HG02981 (cell line): ENCODE results near the gene TIGD3.
"Not testable (repeated sequence)": the region's sequence is repeated elsewhere in the genome, so short reads cannot be mapped to it uniquely, and the experiment has no call there.

Experiments used
- ATAC-seq: cut with Tn5 transposase; IDR thresholded peaks from one replicate; pipeline ENCODE4 v1.9.1; 2021; ENCODE audit warnings: mild to moderate bottlenecking, moderate library complexity; ENCODE audit not compliant: unreplicated experiment

The TIGD3 gene

DNA sequence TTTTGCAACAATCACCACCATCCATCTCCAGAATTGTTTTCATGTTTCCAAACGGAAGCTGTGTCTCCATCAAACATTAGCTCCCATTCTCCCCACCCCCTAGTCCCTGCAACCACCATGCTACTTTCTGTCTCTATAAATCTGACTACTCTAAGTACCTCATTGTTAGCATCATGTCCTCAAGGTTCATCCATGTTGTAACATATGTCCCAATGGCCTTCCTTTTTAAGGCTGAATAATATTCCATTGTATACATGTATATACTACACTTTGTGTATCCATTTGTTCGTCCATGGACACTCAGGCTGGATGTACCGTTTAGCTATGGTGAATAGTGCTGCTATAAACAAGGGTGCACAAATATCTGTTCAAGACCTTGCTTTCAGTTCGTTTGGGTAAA is 29.1 kb upstream of the TIGD3 start:
- ATAC-seq = no peak

DNA sequence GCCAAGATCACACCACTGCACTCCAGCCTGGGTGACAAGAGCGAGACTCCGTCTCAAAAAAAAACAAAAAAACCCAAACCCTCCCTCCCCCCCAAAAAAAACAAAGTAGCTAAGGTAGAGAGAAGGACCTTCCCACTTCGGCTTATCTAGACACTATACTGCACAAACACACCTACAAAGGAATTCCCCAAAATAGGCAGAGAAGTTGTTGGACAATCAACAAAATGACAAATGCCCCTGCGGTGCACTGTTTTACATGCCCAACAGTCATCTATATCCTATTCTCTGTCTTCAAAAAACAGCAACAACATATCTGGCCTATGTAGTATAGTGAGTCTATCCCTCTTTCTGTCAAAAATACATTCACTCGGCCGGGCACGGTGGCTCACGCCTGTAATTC is 27.5 kb upstream of the TIGD3 start:
- no peak for ATAC-seq

DNA sequence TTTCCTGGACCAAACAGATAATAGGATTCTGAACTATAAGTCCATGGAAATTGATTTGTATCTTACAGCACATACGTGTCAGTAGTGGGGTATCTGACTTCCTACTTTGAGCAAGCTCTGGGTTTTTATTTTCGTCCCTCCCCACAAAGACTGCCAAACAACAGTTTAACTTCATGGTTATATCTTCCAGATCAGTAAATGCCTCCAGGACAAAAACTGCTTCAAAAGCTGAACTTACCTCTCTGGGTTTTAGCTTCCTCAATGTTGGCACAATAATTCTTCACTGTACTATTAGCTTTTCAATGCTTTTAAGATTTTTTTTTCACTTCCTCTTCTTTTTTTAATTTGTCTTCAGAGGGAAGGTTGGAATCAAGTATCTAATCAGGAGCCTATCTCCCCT is 25.1 kb upstream of the TIGD3 start:
- no peak for ATAC-seq

DNA sequence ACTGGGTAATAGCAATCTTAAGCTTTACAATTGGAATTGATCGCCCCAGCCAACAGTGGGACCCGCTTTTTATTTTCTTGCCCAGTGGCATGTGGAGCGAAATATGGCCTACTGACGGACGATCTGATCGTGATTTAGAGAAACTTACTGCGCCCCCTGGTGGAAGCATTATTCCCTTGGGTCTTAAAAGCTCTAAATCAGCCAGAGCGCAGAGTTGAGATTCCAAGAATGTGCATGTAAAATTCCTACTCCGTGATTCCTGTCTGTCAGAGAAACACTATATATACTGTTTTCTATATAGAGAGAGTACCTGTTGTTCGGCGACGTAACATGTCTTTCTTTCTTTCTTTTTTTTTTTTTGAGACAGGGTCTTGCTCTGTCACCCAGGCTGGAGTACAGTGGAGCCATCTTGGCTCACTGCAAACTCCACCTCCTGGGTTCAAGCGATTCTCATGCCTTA is 24.6 kb upstream of the TIGD3 start:
- no peak for ATAC-seq

DNA sequence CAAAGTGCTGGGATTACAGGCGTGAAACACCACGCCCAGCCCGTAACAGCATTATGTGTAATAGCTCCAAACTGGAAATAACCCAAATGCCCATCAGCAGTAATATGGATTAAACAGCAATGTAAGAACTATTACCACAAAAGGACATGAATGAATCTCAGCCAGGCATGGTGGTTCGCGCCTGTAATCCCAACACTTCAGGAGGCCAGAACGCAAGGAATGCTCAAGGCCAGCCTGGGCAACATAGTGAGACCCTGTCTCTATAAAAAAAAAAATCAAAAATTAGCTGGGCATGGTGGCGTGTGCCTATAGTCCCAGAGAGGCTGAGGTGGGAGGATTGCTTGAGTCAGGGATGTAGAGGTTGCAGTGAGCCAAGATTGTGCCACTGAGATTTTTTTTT is 24.0 kb upstream of the TIGD3 start:
- ATAC-seq = no peak

DNA sequence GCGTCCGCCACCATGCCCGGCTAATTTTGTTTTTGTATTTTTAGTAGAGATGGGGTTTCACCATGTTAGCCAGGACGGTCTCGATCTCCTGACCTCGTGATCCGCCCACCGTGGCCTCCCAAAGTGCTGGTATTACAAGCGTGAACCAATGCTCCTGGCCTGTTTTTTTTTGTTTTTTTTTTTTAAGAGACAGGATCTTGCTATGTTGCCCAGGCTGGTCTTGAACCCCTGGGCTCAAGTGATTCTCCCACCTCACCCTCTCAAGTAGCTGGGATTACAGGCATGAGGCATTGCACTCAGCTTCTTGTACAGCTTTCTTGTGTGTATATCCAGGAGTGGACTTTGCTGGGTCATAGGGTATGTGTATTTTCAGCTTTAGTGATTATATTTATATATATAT is 22.0 kb upstream of the TIGD3 start:
- not testable (repeated sequence) for ATAC-seq

DNA sequence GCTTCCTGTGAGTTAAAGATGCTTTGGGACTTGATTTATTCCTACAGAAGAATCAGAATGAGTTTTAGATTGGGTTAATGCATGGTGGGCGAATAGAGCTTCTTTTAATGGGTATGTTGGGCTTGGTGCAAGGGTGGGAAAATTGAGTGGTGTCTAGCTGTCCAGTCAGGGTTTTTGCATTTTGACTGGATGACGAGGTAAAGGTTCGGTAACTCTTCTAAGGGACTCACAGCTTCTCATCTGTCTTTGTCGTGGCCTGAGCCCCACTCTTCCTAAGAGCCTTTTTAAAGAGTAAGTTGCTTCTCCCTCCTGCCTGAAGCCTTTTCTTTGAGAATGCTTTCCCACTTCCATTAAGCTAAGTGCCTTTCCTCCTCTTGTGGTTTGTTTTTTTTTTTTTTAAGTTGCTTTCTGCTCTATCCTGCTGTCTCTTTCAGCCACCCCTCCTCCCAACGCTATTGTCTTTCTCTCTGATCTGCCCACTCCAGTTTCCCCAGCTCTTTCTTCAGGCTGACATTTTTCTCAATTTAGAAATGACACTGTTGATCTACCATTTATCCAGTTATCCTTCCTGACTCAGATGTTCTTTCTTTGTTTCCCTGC is 19.8 kb upstream of the TIGD3 start:
- ATAC-seq = no peak

DNA sequence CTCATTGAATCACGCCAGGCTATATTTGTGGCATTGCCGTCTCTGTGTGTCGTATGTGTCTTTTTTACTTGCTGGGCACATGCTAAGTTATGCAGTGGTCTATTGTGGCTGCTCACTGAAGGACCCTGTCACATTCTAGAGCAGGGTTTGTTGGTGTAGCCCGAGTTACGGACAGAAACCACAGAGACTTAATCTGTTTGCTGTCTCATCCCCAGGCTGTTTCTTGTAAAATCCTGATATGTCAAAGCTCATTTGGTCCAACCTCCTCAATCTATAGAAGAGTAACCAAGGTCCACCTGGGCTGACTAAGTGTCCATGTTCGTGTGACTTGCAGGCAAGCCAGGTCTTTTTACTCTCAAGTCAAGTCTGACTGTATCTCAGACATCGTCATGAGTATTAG is 15.9 kb upstream of the TIGD3 start:
- ATAC-seq = no peak

DNA sequence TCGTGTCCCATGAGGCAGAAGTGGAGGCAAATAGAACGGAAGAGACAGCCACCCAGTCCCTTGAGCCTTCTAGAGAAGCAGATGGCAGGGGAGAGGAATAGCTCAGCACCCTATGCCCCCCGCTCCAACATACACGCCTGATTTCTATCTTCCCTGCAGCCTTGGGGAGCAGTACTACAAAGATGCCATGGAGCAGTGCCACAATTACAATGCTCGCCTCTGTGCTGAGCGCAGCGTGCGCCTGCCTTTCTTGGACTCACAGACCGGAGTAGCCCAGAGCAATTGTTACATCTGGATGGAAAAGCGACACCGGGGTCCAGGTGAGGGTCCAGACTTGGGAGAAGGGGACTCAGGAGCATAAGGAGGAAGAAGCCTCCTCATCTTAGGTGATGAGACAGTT is 14.3 kb upstream of the TIGD3 start:
- ATAC-seq = no peak

DNA sequence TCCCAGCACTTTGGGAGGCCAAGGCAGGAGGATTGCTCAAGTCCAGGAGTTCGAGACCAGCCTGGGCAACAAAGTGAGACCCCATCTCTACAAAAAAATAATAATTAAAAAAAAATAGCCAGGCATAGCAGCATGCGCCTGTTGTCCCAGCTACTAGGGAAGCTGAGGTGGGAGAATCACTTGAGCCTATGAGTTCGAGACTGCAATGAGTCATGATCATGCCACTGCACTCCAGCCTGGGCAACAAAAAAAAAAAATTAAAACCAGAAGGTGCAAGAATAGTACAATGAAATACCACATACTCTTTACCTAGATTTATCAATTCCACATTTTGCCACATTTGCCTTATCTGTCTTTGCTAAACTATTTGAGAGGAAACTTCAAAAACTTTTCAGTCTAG is 12.7 kb upstream of the TIGD3 start:
- ATAC-seq = no peak

DNA sequence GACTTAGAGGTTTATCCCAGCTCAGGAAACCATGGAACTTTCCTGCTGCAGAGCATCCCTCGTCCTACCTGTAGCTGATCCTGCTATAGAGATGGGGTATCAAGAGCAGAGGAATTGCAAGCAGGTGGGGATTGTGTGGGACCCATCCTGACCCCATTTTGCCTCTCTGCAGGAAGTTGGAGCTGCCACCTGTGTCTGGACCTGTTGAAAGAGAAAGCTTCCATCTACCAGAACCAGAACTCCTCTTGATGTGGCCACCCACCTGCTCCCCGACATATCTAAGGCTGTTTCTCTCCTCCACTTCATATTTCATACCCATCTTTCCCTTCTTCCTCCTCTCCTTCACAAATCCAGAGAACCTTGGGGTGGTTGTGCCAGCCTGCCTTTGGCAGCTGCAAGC is 3.0 kb upstream of the TIGD3 start:
- no peak for ATAC-seq

DNA sequence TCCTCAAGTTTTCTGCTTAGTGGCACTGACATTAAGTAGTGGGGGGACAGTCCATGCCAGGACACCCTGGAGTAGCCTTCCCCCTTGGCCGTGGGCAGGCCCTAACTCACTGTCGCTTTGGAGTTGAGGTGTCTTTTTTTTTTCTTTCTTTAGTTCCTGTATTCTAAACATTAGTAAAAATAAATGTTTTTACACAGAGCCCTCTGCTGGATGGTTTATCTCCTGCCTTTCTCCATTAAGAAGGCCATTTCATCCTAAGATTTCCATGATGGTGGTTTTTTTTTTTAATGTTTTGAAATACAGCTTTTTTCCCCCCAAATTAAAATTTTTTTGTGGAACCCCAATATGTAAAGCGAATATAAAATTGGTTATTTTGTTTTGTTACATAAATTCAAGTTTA is 1.8 kb upstream of the TIGD3 start:
- ATAC-seq = no peak

DNA sequence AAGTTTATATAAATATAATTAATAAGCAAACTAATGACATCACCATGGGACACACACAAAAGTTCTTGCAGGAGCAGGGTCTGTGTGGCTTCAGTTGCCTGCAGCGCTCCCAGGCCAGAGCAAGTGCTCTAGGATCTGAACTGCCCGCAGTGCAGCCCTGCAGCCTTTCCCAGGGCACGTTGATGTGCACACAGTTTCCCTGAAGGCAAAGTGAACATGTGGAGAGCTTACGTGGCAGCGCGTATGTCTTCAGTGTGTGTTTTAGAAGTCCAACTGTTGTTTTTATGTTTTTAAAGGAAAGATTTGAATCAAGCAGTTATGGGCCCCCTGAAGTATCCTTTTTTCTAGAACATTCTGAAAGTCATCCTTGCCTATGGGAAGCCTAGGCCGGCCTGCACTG is 1.2 kb upstream of the TIGD3 start:
- ATAC-seq = no peak

DNA sequence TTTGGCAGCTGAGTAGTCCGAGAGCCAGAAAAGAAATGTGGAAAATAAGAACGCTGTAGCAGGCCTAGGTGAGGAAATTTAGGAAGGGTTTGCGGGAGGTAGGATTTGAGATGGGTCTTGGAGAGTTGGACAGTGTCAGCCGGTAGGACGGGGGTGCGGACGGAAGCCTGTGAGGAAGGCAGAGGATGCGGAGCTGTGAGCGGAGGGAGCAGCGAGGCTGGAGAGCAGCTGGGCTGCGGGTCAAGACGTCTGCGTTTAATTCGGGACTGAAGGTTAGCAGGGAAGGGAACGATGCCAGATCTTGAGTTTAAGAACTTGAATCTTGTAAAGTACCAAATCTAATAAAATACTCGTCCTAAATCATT is 669 bp upstream of the TIGD3 start:
- no peak for ATAC-seq

DNA sequence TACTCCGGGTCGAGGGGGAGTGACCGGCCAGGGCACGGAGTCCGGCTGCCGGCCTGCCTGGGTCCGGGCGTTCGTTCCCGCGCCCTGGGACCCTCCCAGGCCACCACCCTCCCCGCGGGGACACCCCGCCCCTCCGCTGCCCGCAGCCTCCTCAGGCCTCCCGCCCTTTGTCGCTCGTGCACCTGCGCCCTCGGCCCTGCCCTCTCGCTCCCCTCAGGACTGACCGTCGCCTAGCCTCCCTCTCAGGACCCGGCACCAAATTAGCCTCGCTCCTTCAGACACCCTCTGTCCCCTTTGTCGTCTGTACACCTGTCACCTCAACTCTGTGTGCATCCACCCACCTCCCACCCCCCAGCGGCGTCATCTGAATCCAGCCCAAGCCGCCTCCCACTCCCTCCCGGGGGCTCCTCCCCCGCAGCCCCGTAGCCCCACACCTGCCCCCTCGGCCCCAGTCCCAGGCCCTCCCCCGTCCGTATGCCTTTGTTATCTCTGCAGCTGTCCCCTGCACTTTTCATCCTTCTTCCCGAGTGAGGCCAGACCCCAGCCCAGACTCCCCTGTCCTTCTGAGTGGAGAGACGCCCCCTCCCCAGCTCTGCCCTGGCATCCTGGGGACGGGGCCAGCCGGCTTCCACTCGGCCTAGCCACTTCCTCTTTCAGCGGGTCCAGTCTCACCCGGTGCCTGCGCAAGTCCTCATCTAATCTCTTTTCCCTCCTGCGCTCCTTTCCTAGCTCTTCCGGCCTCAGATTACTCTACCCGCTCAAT is 643 bp downstream of the TIGD3 start:
- ATAC-seq = peak; percentile 37

DNA sequence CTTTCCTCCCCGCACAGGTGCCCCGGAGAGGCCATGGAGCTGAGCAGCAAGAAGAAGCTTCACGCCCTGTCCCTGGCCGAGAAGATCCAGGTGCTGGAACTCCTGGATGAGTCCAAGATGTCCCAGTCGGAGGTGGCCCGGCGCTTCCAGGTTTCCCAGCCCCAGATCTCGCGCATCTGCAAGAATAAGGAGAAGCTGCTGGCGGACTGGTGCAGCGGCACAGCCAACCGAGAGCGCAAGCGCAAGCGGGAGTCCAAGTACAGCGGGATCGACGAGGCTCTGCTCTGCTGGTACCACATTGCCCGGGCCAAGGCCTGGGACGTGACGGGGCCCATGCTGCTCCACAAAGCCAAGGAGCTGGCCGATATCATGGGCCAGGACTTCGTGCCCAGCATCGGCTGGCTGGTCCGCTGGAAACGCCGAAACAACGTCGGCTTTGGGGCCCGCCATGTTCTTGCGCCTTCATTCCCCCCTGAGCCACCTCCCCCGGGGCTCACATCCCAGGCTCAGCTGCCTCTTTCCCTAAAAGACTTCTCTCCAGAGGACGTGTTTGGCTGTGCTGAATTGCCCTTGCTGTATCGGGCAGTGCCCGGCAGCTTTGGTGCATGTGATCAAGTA is 1.3 kb downstream of the TIGD3 start:
- no peak for ATAC-seq

DNA sequence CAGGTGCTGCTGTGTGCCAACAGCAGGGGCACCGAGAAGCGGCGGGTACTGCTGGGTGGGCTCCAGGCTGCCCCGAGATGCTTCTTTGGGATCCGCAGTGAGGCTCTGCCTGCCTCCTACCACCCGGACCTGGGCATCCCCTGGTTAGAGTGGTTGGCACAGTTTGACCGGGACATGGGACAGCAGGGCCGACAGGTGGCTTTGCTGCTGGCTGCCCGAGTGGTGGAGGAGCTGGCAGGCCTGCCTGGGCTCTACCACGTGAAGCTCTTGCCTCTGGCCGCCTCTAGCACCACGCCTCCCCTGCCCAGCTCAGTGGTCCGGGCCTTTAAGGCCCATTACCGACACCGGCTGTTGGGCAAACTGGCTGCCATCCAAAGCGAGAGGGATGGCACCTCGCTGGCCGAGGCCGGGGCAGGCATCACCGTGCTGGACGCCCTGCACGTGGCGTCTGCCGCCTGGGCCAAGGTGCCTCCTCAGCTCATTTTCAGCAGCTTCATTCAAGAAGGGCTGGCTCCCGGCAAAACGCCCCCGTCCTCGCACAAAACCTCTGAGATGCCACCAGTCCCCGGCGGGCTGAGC is 1.9 kb downstream of the TIGD3 start:
- ATAC-seq = no peak

DNA sequence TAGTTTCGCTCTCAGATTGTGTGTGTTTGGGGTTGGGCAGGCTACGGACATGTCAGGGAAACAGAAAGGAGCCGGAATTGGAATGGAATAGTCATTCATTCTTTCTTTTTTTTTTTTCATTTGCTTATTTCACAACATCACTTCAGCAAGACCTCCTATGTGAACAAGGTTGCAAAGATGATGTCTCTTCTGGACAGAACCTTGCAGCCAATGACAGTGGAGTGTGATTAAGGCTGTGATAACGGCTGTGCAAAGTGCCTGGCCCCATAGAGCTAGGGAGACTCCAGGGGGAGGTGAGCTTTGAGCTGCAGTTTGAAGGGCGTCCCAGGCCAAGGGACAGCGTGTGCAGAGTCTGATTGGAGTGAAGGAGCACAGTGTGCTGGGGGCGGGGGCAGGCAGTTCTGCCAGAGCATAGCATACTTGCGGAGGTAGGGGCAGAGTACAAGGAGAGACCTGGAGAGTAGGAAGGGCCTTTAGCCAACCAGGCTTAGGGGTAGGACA is 3.4 kb downstream of the TIGD3 start:
- ATAC-seq = no peak

DNA sequence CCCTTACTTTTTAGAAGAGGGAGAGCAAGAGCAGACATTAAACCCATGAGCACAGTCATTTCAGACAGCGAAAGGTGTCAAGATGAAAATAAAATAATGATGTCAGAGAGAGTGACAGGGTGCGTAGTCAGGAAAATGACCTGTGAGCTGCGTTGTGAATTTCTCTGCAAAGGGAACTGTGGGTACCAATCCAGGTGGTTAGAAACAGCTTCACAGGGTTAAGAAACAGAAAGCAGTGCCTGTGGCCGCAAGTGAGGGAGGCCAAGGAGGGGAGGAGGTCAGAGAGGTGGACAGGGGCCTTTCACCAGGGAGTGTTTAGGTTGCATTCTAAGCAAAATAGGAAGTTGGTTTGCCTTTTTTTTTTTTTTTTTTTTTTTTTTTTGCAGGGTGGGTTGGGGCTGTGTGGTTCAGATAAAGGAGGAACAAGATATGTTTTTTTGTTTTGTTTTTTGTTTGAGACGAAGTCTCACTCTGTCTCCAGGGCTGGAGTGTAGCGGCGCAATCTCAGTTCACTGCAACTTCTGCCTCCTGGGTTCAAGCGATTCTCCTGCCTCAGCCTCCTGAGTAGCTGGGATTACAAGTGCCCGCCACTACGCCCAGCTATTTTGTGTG is 7.9 kb downstream of the TIGD3 start:
- no peak for ATAC-seq

DNA sequence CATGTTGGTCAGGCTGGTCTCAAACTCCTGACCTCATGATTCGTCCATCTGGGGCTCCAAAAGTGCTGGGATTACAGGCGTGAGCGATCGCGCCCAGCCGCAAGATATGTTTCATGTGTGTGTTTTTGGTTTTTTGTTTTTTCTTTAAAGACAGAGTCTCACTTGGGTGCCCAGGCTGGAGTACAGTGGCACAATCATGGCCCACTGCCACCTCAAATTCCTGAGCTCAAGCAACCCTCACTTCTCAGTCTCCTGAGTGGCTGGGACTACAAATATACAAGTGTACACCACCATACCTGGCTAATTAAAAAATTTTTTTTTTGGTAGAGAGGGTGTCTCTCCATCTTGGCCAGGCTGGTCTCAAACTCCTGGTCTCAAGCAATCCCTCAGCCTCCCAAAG is 8.4 kb downstream of the TIGD3 start:
- no peak for ATAC-seq

DNA sequence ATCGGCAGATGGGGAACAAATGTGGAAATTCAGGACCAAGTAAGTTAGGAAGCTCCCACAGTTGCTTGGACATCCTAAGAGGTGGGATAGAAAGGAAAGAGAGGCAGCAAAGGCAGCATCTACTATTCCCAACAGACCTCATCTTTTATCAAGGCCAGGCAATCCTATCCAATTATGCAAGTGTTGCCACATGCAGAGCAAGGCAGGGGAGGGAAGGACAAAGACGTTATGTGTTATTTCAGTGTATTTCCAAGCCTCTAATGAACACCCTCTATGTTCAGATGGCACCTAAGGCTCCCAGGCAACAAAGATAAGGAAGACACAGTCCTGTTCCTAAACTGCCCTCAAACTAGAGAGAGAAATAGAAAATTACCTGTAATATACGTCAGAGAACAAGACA is 9.2 kb downstream of the TIGD3 start:
- no peak for ATAC-seq
